ENCODE data around the gene ZCCHC24. TPM values are rescaled to one million over a fixed set of nuclear protein-coding genes. Genes with fewer than 3 reads are reported as not detected.
A peak's percentile ranks its signal among the peaks of the same experiment; 100 is the strongest.

Gene ZCCHC24
- total RNA-seq, 2 donors from 2014 or later, result 0.43 to 0.74 TPM

DNA sequence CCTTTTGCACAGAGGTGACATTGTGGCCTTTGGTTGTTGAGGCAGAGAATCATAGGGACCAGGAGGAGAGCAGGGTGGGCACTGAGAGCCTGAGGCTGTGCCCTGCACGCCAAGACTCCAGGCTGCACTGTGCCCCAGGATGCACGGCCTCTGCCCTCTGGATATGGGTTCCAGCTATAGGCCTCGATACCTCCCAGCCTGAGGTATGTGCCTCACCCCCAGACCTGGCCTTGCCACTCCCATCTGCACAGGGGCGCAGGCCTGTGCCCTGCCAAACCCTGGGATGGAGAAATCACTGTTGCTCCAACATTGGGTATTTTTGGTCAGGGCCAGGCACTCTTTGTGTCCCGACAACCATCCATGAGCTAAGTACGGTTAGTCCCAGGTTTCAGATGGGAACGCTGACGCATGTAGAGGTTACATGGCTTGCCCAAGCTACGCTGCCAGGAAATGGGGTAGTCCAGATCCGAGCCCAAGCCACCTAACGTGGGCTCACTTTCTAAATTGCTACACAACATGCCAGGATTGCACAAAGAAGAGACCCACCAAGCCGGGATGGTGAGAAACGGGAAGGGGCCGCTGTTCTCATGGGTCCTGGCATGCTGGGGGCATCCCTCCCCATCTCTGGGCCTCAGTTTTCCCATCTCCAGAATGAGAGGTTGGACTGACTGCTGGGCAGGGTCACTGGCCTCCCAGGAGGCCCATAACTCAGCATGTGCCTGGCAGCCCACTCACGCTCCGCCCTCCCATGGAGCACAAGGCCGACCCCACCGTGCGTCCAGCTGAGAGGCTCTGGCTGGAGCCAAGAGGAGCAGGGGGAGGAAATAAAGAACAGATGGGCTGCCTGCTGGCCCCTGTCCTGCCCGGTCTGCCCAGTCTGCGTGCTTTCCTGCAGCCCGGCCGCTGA lies 44.2 kb downstream of the ZCCHC24 start:
- H3K27ac Mint-ChIP-seq, result no peak overlapping the region
- no peak for ATAC-seq
- no peak for DNase-seq (ENCODE audit: low spot score in 2 of 2)
- no peaks in the 10 kb centered on the region for H3K9me3 Mint-ChIP-seq
- H3K36me3 Mint-ChIP-seq, result no peaks in the 10 kb centered on the region

DNA sequence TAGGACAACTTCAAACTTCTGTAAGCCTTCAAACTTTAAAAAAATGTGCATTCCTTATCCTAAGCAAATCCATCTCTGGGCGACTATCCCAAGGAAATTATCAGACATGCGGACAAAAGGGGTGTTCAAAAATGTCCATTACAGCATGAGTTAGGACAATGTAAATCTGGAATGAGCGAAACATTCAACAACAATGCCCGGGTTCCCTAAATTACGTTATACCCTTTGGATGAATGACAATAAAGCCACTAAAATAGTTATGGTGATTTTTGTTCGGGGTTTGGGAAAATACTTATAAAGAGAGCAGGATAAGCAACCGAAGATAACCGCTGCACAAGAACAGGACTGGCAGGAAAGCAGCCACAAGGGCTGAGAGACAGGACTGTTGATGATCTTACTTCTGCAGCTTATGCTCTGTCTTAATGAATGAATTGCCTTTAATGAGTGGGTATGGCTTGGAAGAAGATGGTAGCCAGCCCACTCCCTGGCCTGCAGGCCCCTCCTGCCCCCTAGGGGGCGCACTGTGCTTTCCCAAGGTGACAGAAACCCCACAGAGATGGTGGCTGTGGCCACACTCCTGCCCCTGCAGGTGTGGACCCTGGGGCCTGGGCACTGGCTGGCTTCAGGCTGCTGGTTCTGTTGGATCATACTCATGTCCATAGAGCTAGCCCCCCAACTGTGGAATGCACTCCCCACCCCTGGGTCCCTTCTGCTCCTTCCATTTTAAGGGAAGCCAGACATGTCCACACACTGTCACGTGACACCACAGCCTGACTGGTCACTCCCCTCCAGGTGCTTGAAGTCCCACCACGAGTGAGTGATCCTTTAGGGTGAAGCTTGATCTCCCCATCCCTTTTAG lies 45.0 kb downstream of the ZCCHC24 start:
- ATAC-seq (peak; percentile 64 to 87), DNase-seq (ENCODE audit: low spot score in 2 of 2) (peak in 1 of 2 donors; percentile 82)
- peak overlapping the region in 1 of 2 donors; percentile 53 for H3K27ac Mint-ChIP-seq
- no peaks in the 10 kb centered on the region for H3K9me3 Mint-ChIP-seq
- no peaks in the 10 kb centered on the region for H3K36me3 Mint-ChIP-seq

- DNase-seq (ENCODE audit: low spot score in 2 of 2) (no peak), ATAC-seq (peak in 1 of 2 donors; percentile 26)
- Mint-ChIP-seq H3K27ac (peak overlapping the region in 1 of 2 donors; percentile 53), H3K36me3 (no peaks in the 10 kb centered on the region), H3K9me3 (no peaks in the 10 kb centered on the region)
These were observed 46.1 kb downstream of the ZCCHC24 start for GRCh38 chr10:79399223-79399831.

GRCh38 chr10:79398642-79399041 lies 46.8 kb downstream of the ZCCHC24 start:
- no peak overlapping the region for H3K27ac Mint-ChIP-seq
- DNase-seq (ENCODE audit: low spot score in 2 of 2), result no peak
- ATAC-seq, result no peak
- no peaks in the 10 kb centered on the region for H3K9me3 Mint-ChIP-seq
- H3K36me3 Mint-ChIP-seq, result no peaks in the 10 kb centered on the region

- no peaks in the 10 kb centered on the region for H3K36me3 Mint-ChIP-seq
These were observed 47.7 kb downstream of the ZCCHC24 start for GRCh38 chr10:79397575-79398303.

GRCh38 chr10:79397051-79397450 lies 48.4 kb downstream of the ZCCHC24 start:
- no peak for ATAC-seq
- DNase-seq (ENCODE audit: low spot score in 2 of 2), result no peak
- H3K36me3 Mint-ChIP-seq, result no peaks in the 10 kb centered on the region
- H3K27ac Mint-ChIP-seq, result no peak overlapping the region
- no peaks in the 10 kb centered on the region for H3K9me3 Mint-ChIP-seq

More at GRCh38 chr10:79397575-79398303, 47.7 kb downstream of the ZCCHC24 start:
- no peak for ATAC-seq
- Mint-ChIP-seq H3K27ac (no peak overlapping the region), H3K9me3 (no peaks in the 10 kb centered on the region)
- DNase-seq (ENCODE audit: low spot score in 2 of 2), result no peak

GRCh38 chr10:79396520-79396919 lies 48.9 kb downstream of the ZCCHC24 start:
- H3K27ac Mint-ChIP-seq, result no peak overlapping the region
- DNase-seq (ENCODE audit: low spot score in 2 of 2) (no peak), ATAC-seq (no peak)
- no peaks in the 10 kb centered on the region for H3K9me3 Mint-ChIP-seq
- H3K36me3 Mint-ChIP-seq, result no peaks in the 10 kb centered on the region

DNA sequence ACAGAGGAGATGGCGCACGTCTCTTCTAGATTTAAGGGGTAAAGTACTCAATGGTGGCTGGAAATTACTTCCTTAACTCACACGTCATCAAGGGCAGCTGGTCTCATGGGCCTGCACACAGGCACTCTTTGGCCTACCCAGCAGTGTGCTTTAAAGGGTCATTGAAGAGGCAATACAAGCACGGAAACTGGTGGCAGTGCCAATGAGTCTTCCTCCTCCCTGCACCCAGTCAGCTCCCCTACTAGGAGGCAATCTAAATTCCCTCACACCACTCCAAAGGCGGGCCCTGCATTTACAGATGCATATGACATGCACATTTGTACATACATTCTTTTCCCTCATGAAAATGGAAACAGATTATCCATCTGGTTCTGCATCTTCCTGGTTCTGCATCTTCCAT lies 50.8 kb downstream of the ZCCHC24 start:
- H3K27ac Mint-ChIP-seq, result no peak overlapping the region
- H3K9me3 Mint-ChIP-seq, result no peaks in the 10 kb centered on the region
- no peaks in the 10 kb centered on the region for H3K36me3 Mint-ChIP-seq
- ATAC-seq, result no peak
- no peak for DNase-seq (ENCODE audit: low spot score in 2 of 2)

DNA sequence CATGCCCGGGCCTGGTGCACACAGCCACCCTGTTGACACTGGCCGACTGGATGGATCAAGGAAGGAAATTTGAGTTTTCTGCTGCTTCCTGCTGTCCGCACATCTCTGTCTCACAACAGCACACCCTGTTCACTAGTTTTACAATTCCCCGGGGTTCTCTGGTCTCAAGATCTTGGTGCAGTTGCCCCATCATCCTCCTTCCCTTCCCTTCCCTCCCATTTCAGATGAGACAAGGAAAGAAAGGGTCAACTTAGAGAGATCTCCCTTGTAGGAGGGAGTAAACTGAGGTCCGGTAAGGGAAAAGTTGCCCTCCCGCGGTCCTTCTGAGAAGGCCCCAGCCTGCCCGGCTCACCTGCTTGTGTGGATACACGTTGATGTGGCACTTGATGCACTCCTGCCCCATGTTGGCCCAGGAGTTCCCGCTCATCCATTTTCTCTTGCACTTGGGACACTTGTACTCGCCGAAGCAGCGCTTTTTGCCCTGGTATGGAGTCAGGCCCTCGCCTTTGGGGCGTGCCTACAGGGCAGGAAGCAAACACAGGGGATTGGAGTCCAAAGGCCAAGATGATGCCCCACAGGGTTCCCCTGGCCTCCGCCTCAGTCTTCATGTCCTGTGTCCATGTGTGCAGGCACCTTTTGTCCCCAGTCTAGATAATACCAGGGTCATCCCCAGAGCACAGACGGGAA lies 51.4 kb downstream of the ZCCHC24 start:
- Mint-ChIP-seq H3K36me3 (no peaks in the 10 kb centered on the region), H3K9me3 (no peaks in the 10 kb centered on the region), H3K27ac (no peak overlapping the region)
- no peak for DNase-seq (ENCODE audit: low spot score in 2 of 2)
- ATAC-seq, result no peak

DNA sequence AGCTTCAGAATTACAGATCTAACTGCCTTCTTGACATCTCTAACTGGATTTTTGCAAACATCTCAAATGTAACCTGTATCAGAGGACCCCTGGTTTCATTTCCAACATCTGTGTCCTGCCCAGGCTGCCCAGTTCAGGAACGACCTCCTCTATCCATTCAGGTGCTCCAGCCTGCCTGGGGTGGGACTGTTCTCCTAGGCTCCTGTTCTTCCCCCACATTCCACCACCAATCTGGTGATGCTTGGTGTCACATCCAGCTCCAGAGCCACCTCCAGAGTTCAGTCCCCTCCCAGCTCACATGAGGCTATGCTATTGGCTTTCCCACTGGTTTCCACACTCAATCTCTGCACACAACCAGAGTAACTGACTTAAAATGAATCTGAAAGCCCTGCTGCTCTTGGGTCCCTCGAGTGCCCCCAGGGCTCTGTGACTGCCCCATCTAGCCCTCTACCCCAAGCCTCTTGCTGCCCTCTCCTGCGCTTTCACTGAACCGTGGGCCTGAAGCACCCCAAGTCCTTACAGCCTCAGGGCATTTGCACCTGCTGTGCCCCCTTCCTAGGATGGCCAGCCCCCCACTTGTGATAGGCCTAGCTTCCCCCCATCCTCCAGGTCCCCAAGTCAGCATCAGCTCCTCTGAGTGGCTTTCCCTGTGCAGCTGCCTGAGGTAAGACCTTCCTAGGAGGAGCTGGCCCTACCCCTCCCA lies 52.1 kb downstream of the ZCCHC24 start:
- Mint-ChIP-seq H3K9me3 (no peaks in the 10 kb centered on the region), H3K36me3 (no peaks in the 10 kb centered on the region), H3K27ac (no peak overlapping the region)
- DNase-seq (ENCODE audit: low spot score in 2 of 2) (no peak), ATAC-seq (no peak)

- ATAC-seq (no peak), DNase-seq (ENCODE audit: low spot score in 2 of 2) (no peak)
- Mint-ChIP-seq H3K9me3 (no peaks in the 10 kb centered on the region), H3K36me3 (no peaks in the 10 kb centered on the region), H3K27ac (no peak overlapping the region)
These were observed 52.8 kb downstream of the ZCCHC24 start for GRCh38 chr10:79392506-79393176.

GRCh38 chr10:79392020-79392398 lies 53.4 kb downstream of the ZCCHC24 start:
- DNase-seq (ENCODE audit: low spot score in 2 of 2) (peak in 1 of 2 donors; percentile 16), ATAC-seq (no peak)
- H3K9me3 Mint-ChIP-seq, result no peaks in the 10 kb centered on the region
- no peak overlapping the region for H3K27ac Mint-ChIP-seq
- no peaks in the 10 kb centered on the region for H3K36me3 Mint-ChIP-seq

DNA sequence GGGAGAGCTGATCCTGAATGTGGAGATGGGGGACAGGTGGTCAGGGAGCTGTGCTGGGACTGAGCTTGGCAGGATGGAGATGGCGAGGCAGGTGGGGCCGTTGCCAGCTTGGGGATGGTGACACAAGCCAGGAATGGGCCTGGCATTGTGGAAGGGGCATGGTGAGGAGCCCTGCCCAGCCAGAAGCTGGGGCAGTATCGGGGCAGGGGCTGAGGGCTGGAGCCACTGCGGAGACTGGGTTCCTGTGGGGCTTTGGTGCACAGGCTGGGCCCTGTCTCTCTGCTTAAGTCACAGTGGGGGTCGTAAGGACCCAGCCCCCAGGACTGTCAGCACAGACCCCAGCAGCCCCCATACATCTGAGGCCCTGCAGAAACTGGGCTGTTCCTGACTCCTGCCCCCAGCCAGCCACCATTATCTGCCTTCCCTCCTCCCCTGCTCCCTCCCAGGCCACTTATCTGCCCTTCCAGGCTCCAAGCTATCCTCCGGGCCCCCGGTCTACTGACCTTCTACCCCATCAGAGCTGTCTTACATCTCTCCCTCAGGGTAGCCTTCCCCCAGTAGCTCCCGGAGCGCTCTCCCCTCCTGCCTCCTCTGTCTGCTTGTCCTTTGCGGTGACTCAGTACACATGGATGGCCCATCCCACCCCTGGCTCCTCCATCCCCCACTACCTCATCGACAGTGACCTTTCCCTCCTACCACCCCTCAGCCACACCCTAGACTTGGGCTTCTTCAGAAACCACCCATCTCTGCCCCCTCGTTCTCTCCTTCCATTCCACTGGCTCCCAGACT lies 54.0 kb downstream of the ZCCHC24 start:
- Mint-ChIP-seq H3K36me3 (no peaks in the 10 kb centered on the region), H3K27ac (no peak overlapping the region), H3K9me3 (no peaks in the 10 kb centered on the region)
- DNase-seq (ENCODE audit: low spot score in 2 of 2) (peak in 1 of 2 donors; percentile 21), ATAC-seq (no peak)

DNA sequence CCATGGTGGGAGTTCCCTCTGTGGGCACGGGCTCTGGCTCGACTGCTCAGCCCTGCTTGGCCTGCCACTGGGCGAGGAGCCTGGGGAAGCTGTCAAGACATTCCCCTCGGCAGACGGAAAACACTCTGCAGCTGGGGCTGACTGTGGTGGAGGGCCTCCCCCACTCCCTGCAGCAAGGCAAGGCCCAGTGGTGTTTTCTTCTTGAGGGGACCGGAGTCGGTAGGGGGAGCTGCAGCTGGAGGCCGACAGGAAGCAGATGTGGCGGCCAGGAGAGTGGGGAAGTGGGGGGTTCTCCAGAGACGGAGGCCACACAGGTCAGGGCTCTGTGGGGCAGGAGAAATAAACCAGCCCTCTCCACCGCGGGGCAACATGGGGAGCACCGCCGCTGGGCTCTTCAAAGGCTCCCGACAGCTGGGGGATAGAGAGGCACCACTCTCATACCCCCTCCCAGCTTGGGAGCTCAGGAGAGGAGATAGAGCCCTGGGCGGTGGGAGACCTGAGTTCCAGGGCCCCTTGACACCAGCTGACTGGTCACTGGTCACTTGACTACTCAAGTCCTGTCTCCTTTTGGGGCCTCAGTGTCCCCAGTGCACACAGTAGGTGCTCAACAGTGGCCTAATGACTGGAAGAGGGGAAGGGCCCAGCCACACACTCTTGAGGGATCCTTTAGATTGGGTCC lies 54.7 kb downstream of the ZCCHC24 start:
- Mint-ChIP-seq H3K9me3 (no peaks in the 10 kb centered on the region), H3K36me3 (no peaks in the 10 kb centered on the region), H3K27ac (no peak overlapping the region)
- DNase-seq (ENCODE audit: low spot score in 2 of 2) (peak in 1 of 2 donors; percentile 52), ATAC-seq (no peak)
